NCI-H510A treated with DMSO at 0.1 percent for 48 hours (cell line): Measurements from ENCODE around the gene VSX1.

Experiments
- DNase-seq: peaks from one replicate; lab custom pipeline; 2025; lab: John Stamatoyannopoulos, UW

VSX1 gene

DNA sequence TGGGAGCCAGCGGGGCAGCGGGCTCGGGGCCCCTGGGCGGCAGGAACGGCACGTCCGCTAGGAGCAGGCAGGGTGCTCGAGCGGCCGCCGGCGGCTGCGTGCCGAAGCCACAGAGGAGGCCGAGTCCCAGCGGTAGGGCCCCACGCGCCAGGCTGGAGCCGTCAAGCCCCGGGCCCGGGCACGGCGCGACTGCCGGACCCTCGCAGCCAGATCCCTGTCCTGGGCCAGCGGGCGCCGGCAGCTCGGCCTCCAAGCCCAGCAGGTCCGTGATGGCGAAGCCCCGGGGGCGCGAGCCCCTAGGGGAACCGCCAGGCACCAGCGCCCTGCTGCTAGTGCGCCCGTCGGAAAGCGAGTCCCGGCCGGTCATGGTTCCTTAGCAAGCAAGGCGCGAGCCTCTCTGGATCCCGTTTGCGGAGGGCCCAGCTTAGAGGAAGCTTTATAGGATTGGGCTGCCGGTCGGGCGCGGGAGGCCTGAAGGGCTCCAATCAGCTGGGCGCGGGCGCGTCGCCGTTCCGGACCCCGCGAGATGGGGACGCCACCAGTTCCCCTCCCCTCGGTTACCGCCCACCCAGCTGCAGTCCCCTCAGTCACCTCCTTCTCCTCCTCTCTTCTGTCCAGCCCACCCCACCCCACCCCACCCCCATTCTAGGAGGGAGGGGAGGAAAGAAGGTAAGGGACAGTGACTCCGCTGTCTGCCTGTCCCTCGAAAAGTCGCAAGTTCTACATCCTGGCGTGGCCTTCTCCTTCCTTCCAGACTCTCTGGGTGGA is at the start of gene VSX1:
Gene VSX1 (minus strand): TSS at position 412 of the 768 bp plus-strand sequence. CDS start 45 bp downstream, at position 367.
- DNase-seq: no peak

DNA sequence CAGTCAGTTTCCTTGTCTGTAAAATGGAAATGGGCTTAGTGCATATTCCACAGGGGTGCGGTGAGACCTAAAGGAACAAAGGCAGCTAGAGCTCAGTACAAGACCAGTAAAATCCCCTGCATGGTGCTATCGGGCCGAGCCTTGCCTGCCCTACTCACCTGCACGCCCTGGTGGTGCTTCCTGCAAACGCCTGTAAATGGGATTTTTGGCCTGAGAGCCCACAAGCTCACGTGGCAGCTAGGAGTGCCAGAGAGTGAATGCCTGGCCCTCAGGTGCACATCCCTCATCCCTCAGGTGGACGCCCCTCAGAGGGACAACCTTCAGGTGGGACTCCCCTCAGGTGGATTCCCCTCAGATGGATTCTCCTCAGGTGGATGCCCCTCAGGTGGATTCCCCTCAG is 48.0 kb upstream of the VSX1 start:
- no peak for DNase-seq

DNA sequence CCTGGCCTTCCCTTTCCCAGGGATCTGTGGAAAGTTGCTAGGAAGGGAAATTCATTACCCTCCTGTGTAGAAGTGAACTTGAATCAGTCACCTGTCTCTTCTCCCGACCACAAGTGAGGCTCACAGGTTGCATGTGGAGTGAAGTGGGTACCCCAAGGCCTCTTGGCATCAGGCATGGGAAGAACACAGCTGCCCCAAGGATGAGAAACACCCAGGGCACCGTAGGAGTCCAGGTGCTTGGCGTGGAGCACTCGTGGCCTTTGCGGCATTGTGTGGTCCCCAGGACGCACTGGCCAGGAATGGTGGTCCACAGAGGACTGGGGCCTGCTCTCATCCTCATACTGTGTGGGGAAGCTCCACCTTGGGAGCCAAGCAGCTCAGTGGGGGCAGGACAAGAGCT is 47.5 kb upstream of the VSX1 start:
- no peak for DNase-seq

GRCh38 chr20:25128649-25129048 is 46.7 kb upstream of the VSX1 start:
- DNase-seq: no peak

GRCh38 chr20:25127761-25128537 is 46.0 kb upstream of the VSX1 start:
- no peak for DNase-seq

DNA sequence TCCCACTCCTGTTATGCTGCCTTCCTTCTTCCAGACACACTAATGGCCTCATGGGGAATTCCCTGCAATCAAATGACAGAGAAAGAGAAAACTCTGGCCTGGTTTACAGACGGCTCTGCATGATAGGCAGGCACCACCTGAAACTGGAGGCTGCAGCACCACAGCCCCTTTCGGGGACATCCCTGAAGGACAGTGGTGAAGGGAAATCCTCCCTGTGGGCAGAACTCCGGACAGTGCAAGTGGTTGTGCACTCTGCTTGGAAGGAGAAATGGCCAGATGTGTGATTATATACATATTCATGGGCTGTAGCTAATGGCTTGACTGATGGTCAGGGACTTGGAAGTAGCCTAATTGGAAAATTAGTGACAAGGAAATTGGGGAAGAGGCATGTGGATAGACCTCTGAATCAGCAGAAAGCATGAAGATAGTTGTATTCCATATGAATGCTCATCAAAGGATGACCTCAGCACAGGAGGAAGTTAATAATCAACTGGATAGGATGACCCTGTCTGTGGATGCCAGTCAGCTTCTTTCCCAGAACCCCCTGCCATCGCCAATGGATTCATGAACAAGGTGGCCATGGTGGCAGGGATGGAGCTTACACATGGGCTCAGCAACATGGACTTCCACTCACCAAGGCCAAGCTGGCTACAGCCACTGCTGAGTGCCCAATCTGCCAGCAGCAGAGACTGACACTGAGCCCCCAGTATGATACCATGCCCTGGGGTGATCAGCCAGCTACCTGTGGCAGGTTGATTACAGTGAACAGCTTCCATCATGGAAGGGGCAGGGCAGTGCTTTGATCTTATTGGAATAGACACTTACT is 44.5 kb upstream of the VSX1 start:
- no peak for DNase-seq

GRCh38 chr20:25125636-25126035 is 43.7 kb upstream of the VSX1 start:
- DNase-seq: no peak

- no peak for DNase-seq
Measured at GRCh38 chr20:25120920-25121319, 39.0 kb upstream of the VSX1 start.

GRCh38 chr20:25120457-25120856 is 38.5 kb upstream of the VSX1 start:
- DNase-seq: no peak

DNA sequence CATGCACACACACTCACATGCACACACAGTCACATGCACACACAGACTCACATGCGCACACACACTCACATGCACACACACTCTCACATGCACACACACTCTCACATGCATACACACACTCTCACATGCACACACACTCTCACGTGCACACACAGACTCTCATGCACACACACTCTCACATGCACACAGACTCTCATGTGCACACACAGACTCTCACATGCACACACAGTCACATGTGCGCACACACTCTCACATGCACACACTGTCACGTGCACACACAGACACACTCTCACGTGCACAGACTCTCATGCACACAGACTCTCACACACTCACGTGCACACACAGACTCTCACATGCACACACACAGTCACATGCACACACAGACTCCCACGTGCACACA is 36.6 kb upstream of the VSX1 start:
- DNase-seq: no peak

GRCh38 chr20:25117990-25118389 is 36.0 kb upstream of the VSX1 start:
- no peak for DNase-seq

DNA sequence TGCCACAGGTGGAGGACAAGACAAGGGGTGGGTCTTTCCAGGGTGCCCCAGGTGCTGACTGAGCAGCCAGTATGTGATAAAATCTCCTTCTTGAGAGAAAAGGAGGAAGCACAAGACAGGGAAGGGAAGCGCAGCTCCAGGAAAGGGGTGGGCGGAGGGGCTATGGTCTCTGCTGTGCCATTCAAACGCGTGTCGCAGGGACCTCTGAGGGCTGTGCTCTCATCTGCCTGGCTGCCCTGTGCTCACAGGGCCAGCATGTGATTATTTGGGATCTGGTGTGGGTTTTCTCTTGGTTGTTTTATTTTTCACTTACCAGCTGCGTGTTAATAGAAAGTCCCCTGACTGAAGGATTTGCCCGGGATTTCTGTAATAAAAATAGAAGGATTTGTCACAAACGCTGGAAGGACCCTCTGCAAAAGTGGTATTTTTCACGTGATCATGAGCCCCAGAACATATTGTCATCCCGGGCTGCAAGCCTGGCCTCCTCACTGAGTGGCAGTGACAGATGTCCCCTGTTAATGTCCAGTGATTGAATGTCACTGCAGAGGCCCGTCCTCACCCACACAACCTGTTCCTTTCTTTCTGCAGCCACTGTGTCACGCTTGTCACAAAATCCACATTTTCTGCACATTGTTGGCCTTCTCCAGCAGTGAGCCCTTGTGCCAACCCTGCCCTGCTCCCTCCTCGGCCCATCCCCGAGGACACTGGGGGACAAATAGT is 35.0 kb upstream of the VSX1 start:
- DNase-seq: no peak

GRCh38 chr20:25103526-25103925 is 21.6 kb upstream of the VSX1 start:
- DNase-seq: no peak

DNA sequence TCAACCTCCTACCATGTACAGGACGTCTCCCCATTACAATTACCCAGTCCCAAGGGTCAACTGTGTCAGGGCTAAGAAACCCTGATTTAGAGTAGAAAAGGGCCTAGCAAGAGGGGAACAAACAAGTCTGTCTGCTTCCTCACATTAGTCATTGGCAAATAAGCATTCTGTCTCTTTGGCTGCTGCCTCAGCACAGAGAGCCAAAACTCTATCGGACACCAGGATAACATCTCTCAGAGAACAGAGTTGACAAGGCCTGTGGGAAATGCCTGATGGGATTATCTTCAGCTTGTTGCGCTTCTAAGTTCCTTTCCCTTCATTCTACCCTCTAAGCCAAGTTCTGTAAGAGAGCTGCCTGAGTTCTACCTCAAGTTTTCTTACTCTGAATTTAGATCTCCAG is 19.0 kb upstream of the VSX1 start:
- DNase-seq: no peak

DNA sequence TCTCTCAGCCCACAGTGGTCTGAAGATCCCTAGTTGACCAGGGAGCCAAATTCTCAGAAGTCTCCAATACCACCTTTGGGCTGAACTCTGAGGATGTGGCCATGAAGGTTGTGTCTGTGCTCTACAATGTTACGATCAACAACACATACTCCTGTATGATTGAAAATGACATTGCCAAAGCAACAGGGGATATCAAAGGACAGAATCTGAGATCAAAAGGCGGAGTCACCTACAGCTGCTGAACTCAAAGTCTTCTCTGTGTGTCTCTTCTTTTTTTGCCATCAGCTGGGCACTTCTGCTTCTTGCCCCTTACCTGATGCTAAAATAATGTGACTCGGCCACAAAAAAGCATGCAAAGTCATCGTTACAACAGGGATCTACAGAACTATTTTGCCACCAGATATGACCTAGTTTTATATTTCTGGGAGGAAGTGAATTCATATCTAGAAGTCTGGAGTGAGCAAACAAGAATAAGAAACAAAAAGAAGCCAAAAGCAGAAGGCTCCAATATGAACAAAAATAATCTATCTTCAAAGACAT is 17.7 kb upstream of the VSX1 start:
- no peak for DNase-seq

DNA sequence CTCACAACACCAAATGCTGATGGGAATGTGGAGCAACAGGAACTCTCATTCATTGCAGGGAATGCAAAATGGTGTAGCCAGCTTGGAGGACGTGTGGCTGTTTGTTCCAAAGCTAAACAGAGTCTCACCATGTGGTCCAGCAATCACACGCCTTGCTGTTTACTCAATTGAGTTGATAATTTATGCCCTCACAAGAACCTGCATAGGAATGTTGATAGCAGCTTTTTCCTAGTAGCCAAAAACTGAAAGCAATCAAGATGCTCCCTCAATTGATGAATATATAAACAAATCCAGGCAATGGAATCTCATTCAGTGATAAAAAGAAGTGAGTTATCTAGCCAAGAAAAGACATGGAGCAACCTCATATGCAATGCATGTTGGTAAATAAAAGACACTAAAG is 15.6 kb upstream of the VSX1 start:
- no peak for DNase-seq

- peak; percentile 93 for DNase-seq
Measured at GRCh38 chr20:25090492-25091429, 8.8 kb upstream of the VSX1 start.

DNA sequence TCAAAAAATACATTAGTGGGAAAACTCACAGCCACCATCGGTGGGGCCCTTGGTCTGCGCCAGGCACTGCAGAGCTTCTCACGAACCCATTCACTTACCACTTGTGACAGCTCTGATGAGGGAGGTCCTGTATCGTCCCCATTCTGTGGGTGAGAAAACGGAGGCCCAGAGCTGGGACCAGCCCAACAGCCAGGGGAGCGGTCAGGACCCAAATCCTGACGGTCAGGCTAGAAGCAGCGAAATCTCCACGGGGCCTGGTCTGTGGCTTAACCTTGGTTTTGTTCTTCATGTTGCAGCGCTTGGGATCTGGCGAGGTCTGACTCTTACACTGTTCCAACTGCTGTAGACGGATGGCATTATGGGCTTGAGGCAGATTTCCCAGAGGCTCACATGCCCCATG is 7.7 kb upstream of the VSX1 start:
- DNase-seq: no peak

- DNase-seq: no peak
Measured at GRCh38 chr20:25089096-25089495, 7.2 kb upstream of the VSX1 start.

DNA sequence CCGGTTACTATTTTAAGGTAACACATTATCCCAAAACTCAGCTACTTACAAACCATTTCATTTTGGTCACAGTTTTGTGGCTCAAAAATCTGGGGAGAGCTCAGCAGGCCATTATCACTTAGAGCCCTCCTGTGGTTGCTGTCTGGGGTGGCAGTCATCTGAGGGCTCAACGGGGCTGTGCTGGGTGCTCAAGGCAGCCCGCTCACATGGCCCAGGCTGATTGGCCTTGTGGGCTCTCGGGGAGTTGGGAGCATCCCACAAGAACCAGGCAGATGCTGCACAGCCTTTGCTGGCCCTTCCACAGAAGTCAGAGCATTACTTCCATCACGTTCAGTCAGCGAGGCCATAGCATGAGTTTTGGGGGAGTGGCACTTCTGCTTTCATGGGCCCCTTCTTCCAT is 6.3 kb upstream of the VSX1 start:
- no peak for DNase-seq
